ENCODE measurements around the gene PACS1.
"Not testable (repeated sequence)": the region's sequence is repeated elsewhere in the genome, so short reads cannot be mapped to it uniquely, and the experiment has no call there.

The PACS1 gene

GRCh38 chr11:66263231-66263630 is 193.2 kb downstream of the PACS1 start:
- H3K4me3 ChIP-seq (ENCODE audit: low read depth, low read length) = no peak overlapping the region
- no peak for DNase-seq (ENCODE audit: low read depth)

- no peak for DNase-seq (ENCODE audit: low read depth)
- H3K4me3 ChIP-seq (ENCODE audit: low read depth, low read length) = no peak overlapping the region
Observed at GRCh38 chr11:66263785-66264184, 193.7 kb downstream of the PACS1 start.

DNA sequence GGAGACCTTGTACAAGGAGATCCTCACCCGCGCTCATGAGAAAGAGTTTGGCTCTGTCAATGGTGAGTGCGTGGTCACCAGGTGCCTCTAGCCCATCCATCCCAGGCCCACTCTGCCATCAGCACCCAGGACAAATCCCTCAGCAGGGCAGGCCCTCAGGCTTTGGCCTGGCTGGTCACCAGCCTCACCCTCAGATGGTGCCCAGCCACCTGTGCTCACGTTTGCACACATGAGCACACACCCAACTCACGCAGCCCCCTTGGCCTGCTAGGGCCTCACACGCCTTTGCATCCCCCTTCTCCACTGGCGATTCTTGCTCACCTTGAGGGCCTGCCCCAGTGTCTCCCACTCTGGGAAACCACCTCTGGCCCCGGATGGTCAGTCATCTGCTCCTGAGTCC is 194.3 kb downstream of the PACS1 start:
- no peak for DNase-seq (ENCODE audit: low read depth)
- H3K4me3 ChIP-seq (ENCODE audit: low read depth, low read length) = no peak overlapping the region

DNA sequence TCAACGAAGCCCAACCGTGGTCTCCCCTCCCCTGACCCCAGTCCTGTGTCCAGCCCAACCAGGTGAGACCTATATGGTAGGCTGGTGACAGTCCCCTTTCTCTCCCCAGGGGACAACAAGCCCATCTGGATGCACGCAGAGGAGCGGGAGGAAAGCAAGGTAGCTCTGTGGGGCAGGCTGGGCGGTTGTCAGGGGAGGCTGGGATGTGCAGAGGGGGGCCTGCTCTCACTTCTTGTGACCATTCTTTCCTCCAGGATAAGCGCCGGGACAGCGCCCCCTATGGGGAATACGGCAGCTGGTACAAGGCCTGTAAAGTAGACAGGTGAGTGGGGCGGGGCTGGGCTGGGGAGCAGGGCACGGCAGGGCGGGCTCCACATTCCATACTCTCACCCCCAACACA is 194.8 kb downstream of the PACS1 start:
- no peak overlapping the region for H3K4me3 ChIP-seq (ENCODE audit: low read depth, low read length)
- no peak for DNase-seq (ENCODE audit: low read depth)

- no peak for DNase-seq (ENCODE audit: low read depth)
- H3K4me3 ChIP-seq (ENCODE audit: low read depth, low read length) = no peak overlapping the region
Observed at GRCh38 chr11:66265531-66266377, 195.7 kb downstream of the PACS1 start.

GRCh38 chr11:66266378-66267038 is 196.4 kb downstream of the PACS1 start:
- DNase-seq (ENCODE audit: low read depth) = no peak
- peak overlapping the region; percentile 98 for H3K4me3 ChIP-seq (ENCODE audit: low read depth, low read length)

DNA sequence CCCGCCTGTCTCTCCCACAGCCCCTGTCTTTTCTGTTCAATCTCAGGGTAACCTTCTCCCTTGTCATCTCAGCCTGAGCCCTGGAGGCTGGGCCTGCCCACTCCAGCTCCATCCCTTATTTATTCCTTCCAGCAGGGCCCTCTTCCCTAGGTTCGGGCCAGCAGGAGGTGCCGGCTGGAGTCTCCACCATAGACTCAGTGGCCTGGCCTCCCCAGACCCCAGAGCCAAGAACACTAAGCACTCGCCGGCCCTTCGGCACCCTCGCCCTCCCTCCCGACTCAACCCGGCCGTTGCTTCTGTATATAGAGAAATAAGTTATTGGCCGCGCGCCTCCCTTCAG is 196.9 kb downstream of the PACS1 start:
- H3K4me3 ChIP-seq (ENCODE audit: low read depth, low read length) = peak overlapping the region; percentile 98
- DNase-seq (ENCODE audit: low read depth) = no peak

DNA sequence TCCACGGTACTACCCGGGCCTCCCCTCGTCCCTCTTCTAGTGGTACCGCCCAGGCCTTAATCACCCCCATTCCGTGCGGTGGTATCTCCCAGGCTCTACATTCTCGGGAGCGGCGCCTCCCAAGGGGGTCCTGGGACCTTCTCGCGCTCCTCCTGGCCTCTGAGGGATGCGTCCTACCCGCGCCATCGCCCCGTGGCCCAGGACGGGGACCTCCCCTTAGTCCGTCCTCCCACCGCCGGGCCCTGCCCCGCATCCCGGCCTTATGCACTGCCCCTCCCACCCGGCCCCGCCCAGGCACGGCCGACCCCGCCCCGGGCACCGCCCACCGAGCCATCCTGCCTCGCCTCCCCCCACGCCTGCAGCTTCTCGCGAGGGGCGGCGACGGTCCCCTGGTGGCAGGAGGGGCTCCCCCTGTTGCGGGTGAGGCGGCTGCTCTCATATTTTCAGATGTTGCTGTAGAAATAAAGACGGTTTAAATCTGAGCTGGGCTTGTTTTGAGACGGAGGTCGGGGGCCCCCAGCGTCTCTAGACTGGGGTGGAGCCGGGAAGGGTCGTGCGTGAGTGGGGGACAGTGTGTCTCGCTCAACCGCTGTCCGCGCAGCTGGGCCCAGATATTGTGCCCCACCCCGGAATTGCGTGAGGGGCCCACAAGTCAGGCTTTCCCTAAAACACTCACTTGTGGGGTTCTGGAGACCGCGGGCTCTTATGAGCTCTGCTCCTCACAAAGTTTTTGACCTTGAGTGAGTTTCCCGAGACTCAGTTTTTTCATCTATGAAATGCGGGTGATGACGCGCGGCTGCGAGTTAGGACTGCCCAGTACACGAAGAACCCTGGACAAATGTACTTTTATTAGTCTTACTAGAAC is 197.5 kb downstream of the PACS1 start:
- DNase-seq (ENCODE audit: low read depth) = peak; percentile 62
- peak overlapping the region; percentile 98 for H3K4me3 ChIP-seq (ENCODE audit: low read depth, low read length)

DNA sequence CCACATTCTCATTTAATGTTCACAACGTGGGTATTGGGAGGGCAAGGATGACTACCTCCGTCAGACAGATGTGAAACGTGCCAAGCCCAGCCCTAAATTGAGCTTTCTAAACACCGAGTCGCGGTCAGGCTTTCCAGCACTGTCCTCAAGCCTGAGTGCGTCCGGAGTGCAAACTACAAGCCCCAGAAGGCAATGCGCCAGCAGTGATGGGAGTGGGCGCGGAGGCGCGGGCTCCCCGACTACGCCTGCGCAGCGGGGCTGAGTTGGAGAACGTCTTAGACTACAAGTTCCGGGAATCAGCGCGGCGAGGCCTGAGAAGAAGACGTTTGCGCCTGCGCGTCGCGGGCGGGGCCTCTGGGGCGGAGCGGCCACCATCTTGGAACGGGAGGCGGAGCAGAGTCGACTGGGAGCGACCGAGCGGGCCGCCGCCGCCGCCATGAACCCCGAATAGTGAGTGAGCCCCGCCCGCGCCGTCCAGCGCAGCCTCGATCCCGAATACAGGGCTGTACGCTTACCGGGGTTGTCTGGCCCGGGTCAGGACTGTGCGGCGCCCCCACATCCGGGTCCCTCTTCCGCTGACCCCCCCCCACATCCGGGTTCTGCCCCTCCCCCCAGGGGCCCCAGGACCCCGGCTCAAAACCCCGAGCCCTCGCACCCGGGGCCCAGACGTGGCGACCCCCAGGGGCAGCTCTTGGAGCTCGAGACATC is 198.3 kb downstream of the PACS1 start, which contains the start of gene RAB1B:
RAB1B (plus strand) TSS at position 396 of the 708 bp plus-strand sequence; CDS start at position 437, 41 bp downstream.
- peak within 1 kb of the TSS; percentile 98 for H3K4me3 ChIP-seq (ENCODE audit: low read depth, low read length)
- DNase-seq (ENCODE audit: low read depth) = peak; percentile 96

GRCh38 chr11:66268952-66269905 is 199.2 kb downstream of the PACS1 start:
- DNase-seq (ENCODE audit: low read depth) = no peak
- H3K4me3 ChIP-seq (ENCODE audit: low read depth, low read length) = peak overlapping the region; percentile 98

GRCh38 chr11:66271816-66272215 is 201.7 kb downstream of the PACS1 start:
- no peak overlapping the region for H3K4me3 ChIP-seq (ENCODE audit: low read depth, low read length)
- no peak for DNase-seq (ENCODE audit: low read depth)

GRCh38 chr11:66272596-66272995 is 202.5 kb downstream of the PACS1 start:
- H3K4me3 ChIP-seq (ENCODE audit: low read depth, low read length) = no peak overlapping the region
- DNase-seq (ENCODE audit: low read depth) = no peak

- DNase-seq (ENCODE audit: low read depth) = no peak
- H3K4me3 ChIP-seq (ENCODE audit: low read depth, low read length) = no peak overlapping the region
Observed at GRCh38 chr11:66274219-66274618, 204.1 kb downstream of the PACS1 start.

DNA sequence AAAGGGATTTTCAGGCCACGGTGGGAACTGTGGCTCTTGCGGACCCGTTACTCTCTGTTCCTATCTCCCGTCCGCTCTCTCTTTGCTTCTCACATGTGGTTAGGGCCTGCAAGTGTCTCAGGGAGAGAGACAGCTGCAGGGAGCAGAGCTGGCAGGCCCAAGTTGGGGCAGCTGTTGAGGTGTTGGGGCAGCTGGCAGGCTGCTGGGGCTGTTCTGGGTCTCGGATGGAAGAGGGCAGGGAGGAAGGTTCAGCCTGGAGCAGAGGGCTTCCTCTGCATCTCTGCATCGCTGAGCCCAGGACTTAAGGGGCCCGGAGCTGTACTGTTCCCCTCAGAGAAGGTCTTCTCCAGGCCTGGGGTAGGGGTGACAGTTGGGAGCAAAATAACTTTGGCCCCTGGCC is 205.3 kb downstream of the PACS1 start:
- no peak for DNase-seq (ENCODE audit: low read depth)
- H3K4me3 ChIP-seq (ENCODE audit: low read depth, low read length) = no peak overlapping the region

- DNase-seq (ENCODE audit: low read depth) = no peak
Observed at GRCh38 chr11:66275984-66276612, 206.0 kb downstream of the PACS1 start.

DNA sequence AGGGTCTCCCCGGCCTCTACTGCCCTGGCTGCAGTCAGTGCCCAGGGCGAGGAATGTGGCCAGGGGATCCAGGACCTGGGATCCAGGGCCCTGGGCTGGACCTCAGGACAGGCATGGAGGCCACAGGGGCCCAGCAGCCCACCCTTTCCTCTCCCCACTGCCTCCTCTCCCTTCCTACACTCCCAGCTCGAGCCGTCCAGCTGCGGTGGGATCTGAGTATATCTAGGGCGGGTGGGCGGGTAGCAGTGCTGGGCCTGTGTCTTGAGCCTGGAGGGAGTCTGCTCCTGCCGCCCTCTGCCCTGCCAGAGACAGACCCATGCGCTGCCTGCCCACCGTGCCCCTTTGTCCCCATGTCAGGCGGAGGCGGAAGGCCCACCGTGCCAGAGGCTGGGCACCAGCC is 206.5 kb downstream of the PACS1 start:
- not testable (repeated sequence) for DNase-seq (ENCODE audit: low read depth)

More at GRCh38 chr11:66275984-66276612, 206.0 kb downstream of the PACS1 start:
- H3K4me3 ChIP-seq (ENCODE audit: low read depth, low read length) = no peak overlapping the region

DNA sequence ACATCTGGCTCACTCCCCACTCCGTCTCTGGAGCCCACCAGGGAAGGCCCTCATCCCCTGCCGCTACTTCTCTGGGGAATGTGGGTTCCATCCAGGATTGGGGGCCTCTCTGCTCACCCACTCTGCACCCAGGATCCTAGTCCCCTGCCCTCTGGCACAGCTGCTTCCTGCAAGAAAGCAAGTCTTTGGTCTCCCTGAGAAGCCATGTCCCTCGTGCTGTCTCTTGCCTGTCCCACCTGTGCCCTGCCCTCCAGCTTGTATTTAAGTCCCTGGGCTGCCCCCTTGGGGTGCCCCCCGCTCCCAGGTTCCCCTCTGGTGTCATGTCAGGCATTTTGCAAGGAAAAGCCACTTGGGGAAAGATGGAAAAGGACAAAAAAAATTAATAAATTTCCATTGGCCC is 207.0 kb downstream of the PACS1 start:
- not testable (repeated sequence) for H3K4me3 ChIP-seq (ENCODE audit: low read depth, low read length); DNase-seq (ENCODE audit: low read depth)

More for the DNA sequence above, 206.5 kb downstream of the PACS1 start:
- not testable (repeated sequence) for H3K4me3 ChIP-seq (ENCODE audit: low read depth, low read length)

All from skeletal muscle cell (primary cell).